DMS53 treated with DMSO at 0.1 percent for 48 hours (cell line): ENCODE data around the gene MGAT1.
"Not testable (repeated sequence)": the region's sequence is repeated elsewhere in the genome, so short reads cannot be mapped to it uniquely, and the experiment has no call there.

Experiments used
- DNase-seq: peaks from one replicate; lab custom pipeline; 2025; ENCODE audit not compliant: unreplicated experiment; lab: John Stamatoyannopoulos, UW

MGAT1 gene

DNA sequence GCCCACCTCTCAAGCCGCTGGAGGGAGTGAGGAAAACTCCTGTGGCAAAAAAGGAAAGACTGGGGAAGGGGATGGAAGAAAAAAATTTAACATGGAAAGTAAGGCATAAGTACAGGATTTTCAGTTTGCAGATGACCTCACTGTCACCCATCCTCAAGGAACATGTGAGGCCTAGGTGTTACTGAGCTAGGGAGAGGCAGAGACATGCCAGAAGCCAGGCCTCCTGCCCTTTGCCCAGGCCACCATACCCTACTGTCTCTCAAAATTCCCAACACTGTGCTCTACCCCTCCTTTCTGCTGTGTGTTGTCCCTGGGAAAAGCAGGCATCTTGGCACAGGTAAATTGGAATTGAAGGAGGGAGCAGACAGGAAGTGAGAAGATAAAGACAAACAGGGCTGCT is 4.4 kb upstream of the MGAT1 start:
- no peak for DNase-seq

DNA sequence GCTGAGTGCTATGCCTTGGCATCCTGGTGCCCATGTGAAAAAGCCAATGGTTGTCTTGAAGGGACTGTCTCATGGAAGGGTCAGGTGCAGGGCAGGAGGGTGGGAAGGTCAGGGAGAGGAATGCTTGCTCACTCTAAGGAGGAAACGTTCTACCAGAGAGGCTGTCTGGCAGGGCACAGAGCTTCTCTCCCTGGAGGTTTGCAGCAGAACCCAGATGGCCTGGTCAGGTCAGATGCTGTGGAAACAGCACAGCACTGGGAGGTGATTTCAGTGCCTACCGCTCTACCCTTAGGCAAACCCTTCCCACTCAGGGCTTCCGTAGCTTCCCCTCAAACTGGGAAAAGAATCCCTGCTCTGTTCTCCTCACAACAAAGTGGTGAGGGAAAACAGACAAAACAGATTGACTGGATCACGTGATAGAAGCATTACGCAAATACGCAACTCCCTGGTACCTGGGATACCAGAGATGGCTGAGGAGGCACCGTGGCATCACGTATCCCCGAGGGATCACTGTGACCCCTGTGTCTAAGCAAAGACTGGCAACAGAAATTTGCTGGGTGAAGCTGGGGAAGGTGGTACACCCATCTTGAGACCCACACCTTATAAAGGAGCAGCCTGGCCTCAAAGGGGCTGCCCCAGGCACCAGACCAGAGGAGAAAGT is 3.9 kb upstream of the MGAT1 start:
- no peak for DNase-seq

DNA sequence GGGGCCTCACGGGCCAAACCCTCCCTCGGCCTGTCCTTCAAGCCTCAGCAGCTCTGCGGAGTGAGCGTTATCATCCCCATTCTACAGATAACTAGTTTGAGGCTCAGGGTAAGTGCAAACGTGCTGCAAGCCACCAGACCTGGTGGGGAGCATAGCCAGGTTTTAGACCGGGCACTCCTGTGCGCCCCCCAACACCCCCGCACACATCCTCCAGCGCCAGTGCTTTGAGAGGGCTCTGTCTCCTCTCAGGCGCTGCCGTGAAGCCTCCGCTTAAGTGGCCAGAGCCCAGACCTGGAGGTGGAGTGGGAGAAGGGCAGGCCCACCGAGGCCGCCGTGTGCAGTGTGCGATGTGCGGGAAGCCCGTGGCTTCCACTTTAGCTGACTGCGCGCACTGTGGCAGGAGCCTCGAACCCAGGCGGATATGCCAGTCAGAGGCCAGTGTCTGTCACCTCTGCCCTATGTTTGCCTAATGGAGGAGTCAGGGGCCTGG is 1.6 kb upstream of the MGAT1 start:
- DNase-seq = no peak

DNA sequence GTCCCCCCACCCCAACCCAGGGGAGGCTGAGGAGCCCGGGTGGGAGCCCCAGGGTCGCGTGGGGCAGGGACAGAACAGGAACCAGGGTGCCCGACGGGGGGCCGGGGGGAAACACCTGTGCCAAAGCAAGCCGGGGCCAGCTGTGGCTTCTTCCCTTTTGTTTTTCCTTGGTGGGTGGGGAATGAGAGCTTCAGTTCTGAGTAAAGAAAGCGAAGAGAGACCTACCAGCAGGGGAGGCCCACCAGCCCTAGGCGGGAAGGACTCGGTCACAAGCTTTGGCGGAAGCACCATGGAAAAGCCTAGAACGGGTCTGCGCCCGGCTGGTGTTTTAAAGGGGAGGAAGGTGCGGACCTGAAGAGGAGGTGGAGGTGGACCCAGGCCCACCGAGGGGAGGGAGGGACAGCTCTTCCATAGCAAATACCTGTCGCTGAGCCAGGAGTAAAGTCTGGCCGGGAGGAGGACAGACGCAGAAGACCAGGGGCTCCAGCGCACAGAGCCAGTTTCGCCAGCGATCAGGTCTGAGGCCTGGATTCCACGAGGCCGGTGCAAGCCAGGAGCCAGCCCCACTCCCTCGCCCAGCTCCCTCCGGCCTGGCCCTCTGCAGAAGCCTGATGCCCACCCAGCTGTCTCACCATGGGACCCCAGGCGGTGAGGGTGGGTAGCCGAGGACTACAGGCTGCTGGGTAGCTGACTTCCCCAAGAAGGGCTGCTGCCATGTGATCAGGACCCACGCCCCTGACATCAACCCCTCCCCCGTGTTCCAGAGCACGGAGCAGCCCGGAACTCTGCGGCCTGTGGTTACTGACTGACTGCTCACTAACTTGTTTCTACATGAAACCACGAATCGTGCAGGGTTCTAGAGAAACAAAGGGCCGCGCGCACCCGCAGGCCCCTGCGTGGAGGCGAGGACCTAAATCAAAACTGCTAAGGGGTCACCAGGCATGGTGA is 849 bp upstream of the MGAT1 start:
- DNase-seq = no peak

DNA sequence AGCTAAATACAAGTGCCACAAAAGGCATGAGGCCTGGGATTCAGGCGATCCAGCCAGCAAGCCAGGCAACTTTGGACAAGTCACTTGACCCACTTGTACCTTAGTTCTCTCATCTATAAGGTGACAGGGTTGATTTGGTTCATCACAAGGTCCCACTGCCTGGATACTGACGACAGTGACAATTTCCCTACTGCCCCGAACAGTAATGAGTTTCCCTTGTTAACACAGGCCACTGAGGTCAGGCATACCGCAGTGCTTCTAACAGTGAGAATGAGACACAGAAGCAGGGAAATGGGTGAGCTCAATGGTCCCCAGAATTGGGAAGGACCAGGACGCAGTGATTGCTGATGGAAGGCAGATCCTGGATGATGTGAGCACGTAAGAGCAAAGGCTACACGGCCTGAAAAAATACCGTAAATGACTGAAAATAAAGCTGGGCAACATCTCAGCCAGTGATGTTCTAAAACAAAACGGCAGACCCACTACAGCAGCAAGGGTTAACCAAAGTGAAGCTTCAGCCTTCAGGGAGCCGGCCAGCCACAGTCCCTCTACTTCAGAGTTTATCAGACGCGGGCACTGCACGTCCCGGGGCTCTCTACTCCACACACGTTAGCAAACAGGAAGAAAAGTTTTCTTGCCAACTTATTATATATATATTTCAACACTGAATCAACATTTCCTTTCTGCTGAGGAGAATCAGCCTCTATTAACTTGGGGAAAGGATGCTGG is 846 bp downstream of the MGAT1 start:
- DNase-seq = no peak

DNA sequence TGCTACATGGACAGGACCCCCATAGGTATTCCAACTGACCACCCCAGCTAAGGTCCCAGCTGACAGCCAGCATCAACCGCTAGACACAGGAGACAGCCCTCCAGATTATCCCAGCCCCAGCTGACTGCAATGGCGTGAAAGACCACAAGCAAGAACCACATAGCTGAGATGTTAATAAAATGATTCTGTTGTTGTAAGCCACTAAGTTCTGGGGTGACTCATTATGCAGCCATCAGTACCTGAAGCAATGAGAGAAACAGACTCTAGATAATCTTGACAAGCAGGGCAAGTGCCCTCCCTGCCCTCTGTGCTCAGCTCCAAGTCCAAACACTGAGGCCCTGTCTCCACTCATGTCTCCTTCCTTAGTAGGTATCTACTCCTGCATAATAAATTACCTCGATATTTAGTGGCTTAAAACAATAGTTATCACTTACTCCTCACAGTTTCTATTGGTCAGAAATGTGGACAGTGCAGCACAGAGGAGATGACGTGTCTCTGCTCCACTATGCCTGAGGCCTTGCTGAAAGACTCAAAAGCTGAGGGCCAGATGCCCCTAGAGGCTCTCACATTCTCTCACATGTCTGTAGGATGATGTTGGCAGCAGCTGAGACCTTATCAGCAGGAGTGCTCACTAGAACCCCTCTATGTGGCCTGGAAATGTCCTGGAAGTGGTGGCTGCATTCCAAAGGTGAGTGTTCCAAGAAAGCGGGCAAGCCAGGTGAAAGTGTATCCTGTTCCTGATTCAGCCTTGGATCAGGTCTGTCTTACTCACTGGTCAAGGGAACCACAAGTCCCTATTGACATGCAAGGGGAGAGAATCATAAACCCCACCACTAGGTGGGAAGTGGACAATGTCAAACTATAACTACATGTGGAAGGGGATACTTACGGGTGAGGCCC is 2.5 kb downstream of the MGAT1 start:
- no peak for DNase-seq

DNA sequence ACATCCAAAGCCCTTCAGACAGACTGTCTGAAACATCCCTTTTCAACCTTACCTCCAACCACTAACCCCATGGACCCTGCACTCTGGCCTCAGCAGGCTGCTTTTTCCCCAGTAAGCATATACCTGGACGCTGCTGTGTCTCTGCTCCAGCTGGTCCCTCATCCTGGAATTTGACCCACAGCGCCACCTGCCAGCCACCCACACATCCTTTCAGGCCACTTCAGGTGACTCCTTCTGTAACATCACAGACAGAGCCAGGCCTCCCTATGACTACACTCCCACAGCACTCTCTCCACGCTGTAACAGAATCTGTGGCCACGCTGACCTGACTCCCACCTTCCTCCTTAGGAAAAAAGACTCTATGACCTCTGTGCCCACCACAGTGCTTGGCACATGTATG is 3.4 kb downstream of the MGAT1 start:
- peak; percentile 44 for DNase-seq

DNA sequence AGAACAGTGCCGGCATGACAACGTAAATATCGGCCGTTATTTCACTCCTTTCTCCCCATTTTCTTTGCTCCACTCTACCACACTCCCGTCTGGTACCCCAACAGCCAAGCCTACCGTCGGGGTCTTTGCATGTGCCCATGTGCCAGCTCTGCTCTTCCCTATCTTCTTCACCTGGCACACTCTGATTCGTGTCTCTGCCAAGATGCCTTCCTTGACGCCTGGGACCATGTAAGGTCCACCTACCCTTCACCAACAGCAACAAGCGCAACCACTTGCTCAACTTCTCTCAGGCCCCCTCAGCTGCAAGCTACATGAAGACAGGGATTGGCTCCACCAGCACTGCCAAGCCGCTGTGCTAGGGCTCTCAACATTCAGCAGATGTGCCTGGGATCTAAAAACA is 4.4 kb downstream of the MGAT1 start:
- no peak for DNase-seq

DNA sequence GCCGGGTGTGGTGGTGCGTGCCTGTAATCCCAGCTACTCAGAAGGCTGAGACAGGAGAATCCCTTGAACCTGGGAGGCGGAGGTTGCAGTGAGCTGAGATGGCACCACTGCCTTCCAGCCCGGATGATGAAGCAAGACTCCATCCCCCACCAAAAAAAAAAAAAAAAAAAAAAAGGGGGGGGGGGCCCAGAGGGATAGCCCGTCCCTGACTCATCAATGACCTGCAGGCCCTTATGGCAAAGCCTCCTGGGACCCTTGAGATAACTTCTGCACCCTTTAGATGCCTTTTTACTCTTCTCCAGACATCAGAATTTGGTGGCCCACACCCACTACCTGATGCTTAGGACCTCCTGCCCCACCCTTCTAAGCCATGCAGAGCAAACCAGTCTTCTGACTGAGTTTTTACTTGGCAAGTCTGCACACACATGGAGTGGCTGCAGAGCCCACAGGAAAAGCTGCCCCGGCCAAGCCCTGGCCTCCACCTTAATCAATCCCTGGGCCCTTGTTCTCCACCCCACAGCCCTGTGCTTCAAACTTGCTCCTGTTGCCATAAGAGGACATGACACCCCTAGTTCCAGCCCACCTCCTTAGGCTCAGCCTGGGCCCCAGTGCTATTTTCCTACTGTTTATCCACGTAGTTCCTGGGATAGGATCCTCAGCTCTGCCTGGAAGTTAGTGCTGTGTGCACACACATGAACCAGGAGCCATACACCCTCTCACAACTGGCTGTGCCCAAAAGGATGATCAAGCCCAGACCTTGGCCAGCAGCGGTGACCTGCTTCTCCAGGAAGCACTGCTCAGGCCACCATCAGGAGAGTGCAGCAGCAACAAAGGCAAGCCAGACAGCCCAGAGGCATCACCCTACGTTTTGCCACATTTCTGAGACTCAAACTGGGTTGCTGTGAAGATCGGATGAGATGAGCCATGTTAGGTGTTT is 5.1 kb downstream of the MGAT1 start:
- no peak for DNase-seq

DNA sequence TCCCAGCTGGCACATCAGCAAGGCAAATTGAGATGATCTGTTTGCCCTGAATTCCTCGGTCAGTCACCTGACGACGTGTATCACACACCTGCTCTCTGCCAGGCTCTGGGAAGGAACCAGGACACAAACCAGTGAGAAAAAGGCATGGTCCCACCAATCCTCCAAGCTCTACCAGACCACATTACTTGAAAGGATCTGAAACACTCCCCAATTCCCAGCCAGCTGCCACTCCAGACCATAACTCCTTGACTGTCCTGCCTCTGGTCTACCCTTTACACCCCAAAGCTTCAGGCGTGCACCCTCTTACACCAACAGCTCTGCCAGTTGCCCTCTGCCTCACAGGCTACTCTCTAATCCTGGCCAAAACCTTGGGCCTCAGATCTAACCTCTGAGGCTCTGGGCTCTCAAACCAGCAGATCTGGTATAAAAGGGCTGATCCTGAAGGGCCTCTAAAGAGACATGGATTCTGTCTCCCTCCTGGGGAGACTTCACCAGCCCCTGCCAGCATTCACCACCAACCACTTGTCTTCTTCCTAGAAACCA is 6.8 kb downstream of the MGAT1 start:
- DNase-seq = no peak

DNA sequence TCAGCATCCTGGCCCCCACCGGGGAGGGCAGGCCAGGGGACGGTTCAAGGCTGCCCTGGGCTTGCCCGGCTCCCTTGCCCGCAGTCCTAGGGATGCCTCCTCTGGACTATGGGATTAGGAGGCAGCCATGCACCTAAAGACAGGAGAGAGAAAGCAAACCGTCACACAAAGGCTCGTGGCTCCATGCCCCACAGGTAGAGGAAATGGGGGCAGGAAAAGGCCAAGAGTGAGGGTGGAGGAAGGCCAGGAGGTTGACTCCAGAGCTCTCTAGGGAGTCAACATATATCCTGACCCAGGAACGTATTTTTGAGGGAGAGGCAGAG is 9.7 kb downstream of the MGAT1 start:
- no peak for DNase-seq

DNA sequence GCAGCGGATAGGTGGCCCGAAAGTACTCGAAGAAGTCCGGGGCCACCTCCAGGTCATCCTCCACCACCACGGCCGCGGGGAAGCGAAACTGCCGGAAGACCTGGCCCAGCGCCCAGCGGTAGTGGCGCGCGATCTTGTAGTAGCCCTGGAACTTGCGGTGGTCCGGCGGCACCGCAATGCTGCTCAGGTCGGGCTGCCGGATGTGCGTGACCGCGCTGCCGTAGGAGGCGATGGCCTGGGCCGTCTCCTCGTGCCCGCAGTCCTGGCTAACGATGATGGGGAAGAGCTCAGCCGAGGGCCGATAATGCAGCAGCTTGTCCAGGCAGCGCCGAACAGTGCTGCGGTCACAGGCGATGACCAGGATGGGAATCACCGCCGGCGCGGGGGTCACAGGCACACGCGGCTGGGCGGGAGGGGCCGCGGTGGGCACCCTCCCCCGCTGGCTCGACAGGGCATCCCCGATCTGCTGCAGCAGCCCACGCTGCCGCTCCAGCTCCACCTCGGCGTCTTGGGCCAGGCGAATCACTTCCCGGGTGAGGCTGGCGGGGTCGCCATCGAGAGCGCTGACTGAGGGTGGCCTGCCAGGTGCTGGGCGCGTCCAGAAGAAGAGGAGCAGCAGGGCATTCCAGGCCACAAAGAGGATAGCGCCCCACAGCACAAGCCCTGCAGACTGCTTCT is 10.2 kb downstream of the MGAT1 start:
- no peak for DNase-seq

DNA sequence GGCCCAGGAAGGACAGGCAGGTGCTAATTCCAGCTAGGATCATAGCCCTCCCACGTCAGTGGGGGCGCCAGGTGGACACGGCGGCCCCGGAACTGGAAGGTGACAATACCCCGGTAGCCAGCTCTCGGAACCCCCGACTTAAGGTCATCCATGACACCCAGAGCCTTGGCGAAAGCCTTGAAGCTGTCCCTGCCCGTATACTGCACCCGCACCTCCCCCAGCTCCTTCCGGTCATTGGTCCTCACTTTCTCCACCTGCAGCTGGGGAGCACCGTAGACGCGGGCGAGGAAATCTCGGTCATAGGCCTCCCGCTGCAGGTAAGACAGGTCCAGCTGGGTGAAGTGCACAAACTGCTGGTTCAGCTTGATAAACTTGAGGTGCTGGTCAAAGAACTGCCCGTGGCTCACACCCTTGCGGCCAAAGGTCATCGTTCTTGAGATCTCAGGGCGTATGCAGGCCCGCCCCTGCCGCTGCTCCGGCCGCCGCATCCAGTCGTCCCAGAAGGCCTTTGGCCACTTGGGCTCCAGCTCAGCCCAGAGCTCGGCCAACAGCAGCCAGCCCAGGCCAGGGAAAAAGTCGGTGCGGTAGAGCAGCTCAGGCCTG is 10.9 kb downstream of the MGAT1 start:
- DNase-seq = no peak

DNA sequence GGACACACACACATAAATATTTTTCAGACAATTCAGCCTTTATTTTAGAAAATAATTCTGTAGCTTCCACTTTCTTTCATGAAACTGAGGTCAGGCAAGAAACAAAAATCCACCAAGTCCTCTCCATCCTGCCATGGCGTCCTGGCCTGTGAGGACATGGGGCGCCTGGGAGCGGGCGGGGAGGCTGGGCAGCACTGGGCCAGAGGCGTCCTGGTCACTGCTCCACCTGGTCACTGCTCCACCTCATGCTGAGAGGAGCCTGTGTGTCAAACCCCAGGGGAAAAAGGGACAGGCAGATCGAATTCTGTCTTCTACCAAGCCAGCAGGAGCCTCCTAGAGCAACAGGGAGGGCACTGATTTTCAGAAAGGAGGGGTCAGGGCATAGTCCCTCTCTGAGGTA is 12.1 kb downstream of the MGAT1 start:
- no peak for DNase-seq

DNA sequence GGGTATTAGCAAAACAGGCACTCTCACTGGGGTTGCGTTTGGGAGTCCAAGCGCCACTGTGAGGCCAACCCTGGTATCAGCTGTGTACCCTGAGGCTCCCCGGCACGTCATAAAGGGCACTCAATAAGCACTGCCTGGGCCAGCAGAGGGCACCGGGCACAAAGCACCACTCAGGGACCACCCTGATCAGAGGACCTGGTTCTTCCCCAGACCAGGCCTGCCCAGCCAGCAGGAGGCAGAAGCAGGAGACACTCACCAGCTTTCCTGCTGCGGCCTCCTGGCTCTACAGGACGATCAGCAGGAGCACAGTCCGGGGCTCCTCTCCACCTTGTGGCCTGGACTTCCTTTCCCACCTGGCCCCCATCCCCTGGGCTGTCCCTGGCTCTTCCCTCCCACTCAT is 12.6 kb downstream of the MGAT1 start:
- no peak for DNase-seq

DNA sequence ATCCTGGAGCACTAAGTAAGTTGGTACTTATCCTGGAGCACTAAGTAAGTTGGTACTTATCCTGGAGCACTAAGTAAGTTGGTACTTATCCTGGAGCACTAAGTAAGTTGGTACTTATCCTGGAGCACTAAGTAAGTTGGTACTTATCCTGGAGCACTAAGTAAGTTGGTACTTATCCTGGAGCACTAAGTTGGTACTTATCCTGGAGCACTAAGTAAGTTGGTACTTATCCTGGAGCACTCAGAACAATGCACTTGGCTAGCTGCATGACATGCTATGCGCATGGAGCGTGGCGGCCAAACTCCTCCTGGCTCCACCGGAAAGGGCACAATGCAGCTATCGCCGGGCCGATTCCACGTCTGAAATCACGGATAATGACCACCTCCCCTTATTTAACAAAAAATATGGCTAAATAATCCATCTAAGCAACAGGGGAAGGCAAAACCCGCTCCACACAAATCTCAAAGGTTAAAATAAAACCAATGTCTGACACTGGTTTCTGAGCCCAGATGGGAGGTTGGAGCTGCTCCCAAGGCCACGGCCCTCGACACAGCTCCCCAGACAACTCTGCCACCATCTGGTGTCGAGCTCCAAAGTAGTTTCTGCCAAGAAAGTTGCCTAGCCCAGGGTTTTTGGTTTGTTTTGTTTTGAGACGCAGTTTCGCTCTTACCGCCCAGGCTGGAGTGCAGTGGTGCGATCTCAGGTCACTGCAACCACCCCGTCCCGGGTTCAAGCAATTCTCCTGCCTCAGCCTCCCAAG is 13.8 kb downstream of the MGAT1 start:
- not testable (repeated sequence) for DNase-seq

DNA sequence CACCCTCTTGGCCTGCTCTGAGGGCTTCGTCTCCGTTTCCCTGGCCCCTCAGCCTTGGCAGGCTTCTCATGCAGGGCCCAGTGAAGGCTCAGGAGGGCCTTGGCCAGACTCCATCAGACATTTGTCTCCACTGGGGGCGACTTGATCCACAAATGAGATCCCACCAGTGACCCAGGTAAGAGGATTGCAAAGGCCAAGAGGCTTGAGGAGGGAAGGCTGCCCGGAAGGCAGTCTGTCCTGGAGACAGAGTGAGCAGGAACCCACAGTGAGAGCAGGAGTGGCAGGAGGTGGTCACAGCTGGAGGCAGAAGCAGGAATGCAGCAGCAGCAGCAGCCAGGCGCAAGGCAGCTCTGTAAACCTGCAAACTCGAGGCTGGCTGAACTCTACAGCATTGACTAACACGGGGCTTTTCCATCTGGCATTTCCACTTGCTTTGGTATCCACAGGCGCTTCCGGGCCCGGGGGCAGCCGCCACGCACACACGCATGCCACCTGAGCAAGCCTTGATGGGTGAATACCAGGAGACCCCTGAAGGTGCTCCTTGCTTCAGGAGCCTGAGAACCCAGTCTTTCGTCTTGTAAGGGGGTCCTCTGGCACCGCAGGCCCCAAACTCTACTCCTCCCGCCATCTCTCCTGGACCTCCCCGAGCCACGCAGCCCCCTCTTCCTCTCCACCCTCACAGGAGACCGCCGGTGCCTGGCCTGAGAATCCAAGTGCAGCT is 14.7 kb downstream of the MGAT1 start:
- no peak for DNase-seq
